Liver (tissue), 9 donors: Measurements from ENCODE around the gene AIPL1. TPM values are rescaled to one million over a fixed set of nuclear protein-coding genes. Genes with fewer than 3 reads are reported as not detected.

ENCODE experiments used
- DNase-seq: peaks from one replicate; pipeline ENCODE4 v3.0.0-alpha.2; 2017; ENCODE audit warnings: low spot score
- H3K27ac ChIP-seq, 2 donors: one replicate each; pipeline ENCODE4 v1.7.0; 2013; ENCODE audit warnings: inconsistent platforms in 2 of 2, low read length in 2 of 2, control low read depth in 1 of 2, low read depth in 1 of 2, mild to moderate bottlenecking in 1 of 2
- H3K27me3 ChIP-seq, 4 donors: one replicate each; pipeline versions ENCODE4 v1.6.1 to v1.7.0; 2013; ENCODE audit warnings: low read length in 3 of 4, inconsistent platforms in 1 of 4, mild to moderate bottlenecking in 1 of 4, moderate library complexity in 1 of 4; ENCODE audit not compliant: control insufficient read depth in 4 of 4, insufficient read depth in 4 of 4
- H3K36me3 ChIP-seq, 4 donors: one replicate each; pipeline versions ENCODE4 v1.6.1 to v1.7.0; 2013; ENCODE audit warnings: low read length in 3 of 4, mild to moderate bottlenecking in 3 of 4, low read depth in 1 of 4, moderate library complexity in 1 of 4; ENCODE audit not compliant: control insufficient read depth in 4 of 4, insufficient read depth in 3 of 4
- H3K4me1 ChIP-seq, 4 donors: one replicate each; pipeline versions ENCODE4 v1.6.1 to v1.7.0; 2013; ENCODE audit warnings: low read length in 3 of 4, mild to moderate bottlenecking in 3 of 4, moderate library complexity in 1 of 4; ENCODE audit not compliant: control insufficient read depth in 4 of 4, insufficient read depth in 4 of 4
- H3K4me3 ChIP-seq, 3 donors: one replicate each; pipeline versions ENCODE4 v1.6.1 to v1.7.0; 2013; ENCODE audit warnings: low read length in 3 of 3, control low read depth in 1 of 3, low read depth in 1 of 3, mild to moderate bottlenecking in 1 of 3
- H3K9ac ChIP-seq, 2 donors: one replicate each; pipeline ENCODE4 v1.7.0; 2013; ENCODE audit warnings: low read length in 2 of 2, mild to moderate bottlenecking in 2 of 2, moderate library complexity in 2 of 2, control low read depth in 1 of 2, low read depth in 1 of 2
- H3K9me3 ChIP-seq, 4 donors: one replicate each; pipeline versions ENCODE4 v1.6.1 to v1.7.0; 2013; ENCODE audit warnings: low read length in 3 of 4; ENCODE audit not compliant: control insufficient read depth in 4 of 4
- JUND ChIP-seq, 2 donors: IDR thresholded peaks; 2 replicates each; pipeline ENCODE4 v1.6.1; 2016; ENCODE audit warnings: antibody characterized with exemption in 2 of 2
- NR2F2 ChIP-seq: IDR thresholded peaks from 2 replicates; pipeline ENCODE4 v1.6.1; 2016; ENCODE audit warnings: antibody characterized with exemption
- REST ChIP-seq: IDR thresholded peaks from 2 replicates; pipeline ENCODE4 v1.6.1; 2016; ENCODE audit warnings: antibody characterized with exemption, mild to moderate bottlenecking
- RXRA ChIP-seq, 2 donors: IDR thresholded peaks; 2 replicates each; pipeline ENCODE4 v1.6.1; 2017 to 2018; ENCODE audit warnings: antibody characterized with exemption in 2 of 2, mild to moderate bottlenecking in 1 of 2
- SP1 ChIP-seq: IDR thresholded peaks from 2 replicates; pipeline ENCODE4 v1.6.1; 2018; ENCODE audit warnings: antibody characterized with exemption, mild to moderate bottlenecking
- YY1 ChIP-seq: IDR thresholded peaks from 2 replicates; pipeline ENCODE4 v1.6.1; 2016; ENCODE audit warnings: antibody characterized with exemption, mild to moderate bottlenecking
- WGBS: extraction: QIAGEN DNeasy Blood & Tissue Kit; methylation state at CpG from one replicate; pipeline ENCODE4 v1.1.7; 2013; 5-methylcytosine and 5-hydroxymethylcytosine counted together
- polyA plus RNA-seq, 2 donors: library from polyadenylated mRNA; stranded (reverse) in 1 of 2; unstranded in 1 of 2; fragments of 200-250 nt in 1 of 2; fragments of >200 nt in 1 of 2; fragmentation: Nextera tagmentation in 1 of 2; extraction: Ambion mirVana in 1 of 2; gene quantifications; one replicate each; pipeline versions ENCODE4 v1.2.1 to v1.2.3, GENCODE V29; 2013 to 2015
- total RNA-seq, 2 donors: library from RNA; depleted of rRNA; stranded (reverse); fragments of >200 nt; gene quantifications; one replicate each; pipeline ENCODE4 v1.2.3, GENCODE V29; 2014
- TF ChIP-seq, protein P1 (sequence below): IDR thresholded peaks from 2 replicates; pipeline ENCODE4 v1.6.1; 2016; ENCODE audit warnings: antibody characterized with exemption
- TF ChIP-seq, protein P2 (sequence below): IDR thresholded peaks from 2 replicates; pipeline ENCODE4 v1.6.1; 2016; ENCODE audit warnings: antibody characterized with exemption
- donor health status: healthy.
- donor health status: healthy.
- donor health status: healthy.
- donor health status: healthy.
- donor health status: healthy.

Gene AIPL1
- total and polyA plus RNA-seq, 4 donors: not detected

- DNase-seq: no peak
- H3K4me1 ChIP-seq: peaks cover 0 to 5% (median 1%) of the 10 kb centered on the region in 4 donors
- WGBS: 82% methylated on average over 14 of the region's 14 CpGs
- no peaks in the 10 kb centered on the region for H3K36me3 ChIP-seq
- H3K4me3 ChIP-seq: no peak overlapping the region
- no peak overlapping the region for H3K27ac ChIP-seq
- TF ChIP-seq, protein P1, sequence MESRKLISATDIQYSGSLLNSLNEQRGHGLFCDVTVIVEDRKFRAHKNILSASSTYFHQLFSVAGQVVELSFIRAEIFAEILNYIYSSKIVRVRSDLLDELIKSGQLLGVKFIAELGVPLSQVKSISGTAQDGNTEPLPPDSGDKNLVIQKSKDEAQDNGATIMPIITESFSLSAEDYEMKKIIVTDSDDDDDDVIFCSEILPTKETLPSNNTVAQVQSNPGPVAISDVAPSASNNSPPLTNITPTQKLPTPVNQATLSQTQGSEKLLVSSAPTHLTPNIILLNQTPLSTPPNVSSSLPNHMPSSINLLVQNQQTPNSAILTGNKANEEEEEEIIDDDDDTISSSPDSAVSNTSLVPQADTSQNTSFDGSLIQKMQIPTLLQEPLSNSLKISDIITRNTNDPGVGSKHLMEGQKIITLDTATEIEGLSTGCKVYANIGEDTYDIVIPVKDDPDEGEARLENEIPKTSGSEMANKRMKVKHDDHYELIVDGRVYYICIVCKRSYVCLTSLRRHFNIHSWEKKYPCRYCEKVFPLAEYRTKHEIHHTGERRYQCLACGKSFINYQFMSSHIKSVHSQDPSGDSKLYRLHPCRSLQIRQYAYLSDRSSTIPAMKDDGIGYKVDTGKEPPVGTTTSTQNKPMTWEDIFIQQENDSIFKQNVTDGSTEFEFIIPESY: no peak
- TF ChIP-seq NR2F2: no peak
- TF ChIP-seq, protein P2, sequence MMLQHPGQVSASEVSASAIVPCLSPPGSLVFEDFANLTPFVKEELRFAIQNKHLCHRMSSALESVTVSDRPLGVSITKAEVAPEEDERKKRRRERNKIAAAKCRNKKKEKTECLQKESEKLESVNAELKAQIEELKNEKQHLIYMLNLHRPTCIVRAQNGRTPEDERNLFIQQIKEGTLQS: no peak
- TF ChIP-seq RXRA (IDR thresholded peaks at IDR 0.05): no peak
- H3K9me3 ChIP-seq: no peaks in the 10 kb centered on the region
- H3K9ac ChIP-seq: no peak overlapping the region
- H3K27me3 ChIP-seq: peaks cover 0 to 2% (median 0%) of the 10 kb centered on the region in 4 donors
These were observed 22.2 kb upstream of the AIPL1 start for GRCh38 chr17:6456914-6457687.

GRCh38 chr17:6456321-6456720 is 21.4 kb upstream of the AIPL1 start:
- DNase-seq: no peak
- H3K9ac ChIP-seq: no peak overlapping the region
- H3K4me1 ChIP-seq: peaks cover 0 to 5% (median 1%) of the 10 kb centered on the region in 4 donors
- peaks cover 0 to 2% (median 0%) of the 10 kb centered on the region in 4 donors for H3K27me3 ChIP-seq
- H3K36me3 ChIP-seq: no peaks in the 10 kb centered on the region
- H3K27ac ChIP-seq: no peak overlapping the region
- TF ChIP-seq SP1: no peak
- no peak for TF ChIP-seq YY1
- TF ChIP-seq, protein P2: no peak
- TF ChIP-seq REST: no peak
- no peak for TF ChIP-seq NR2F2
- TF ChIP-seq, protein P1: no peak
- TF ChIP-seq JUND (IDR thresholded peaks at IDR 0.05): no peak
- H3K4me3 ChIP-seq: no peak overlapping the region
- H3K9me3 ChIP-seq: no peaks in the 10 kb centered on the region
- 89% methylated on average over 9 of the region's 9 CpGs for WGBS
